IPS-15b (cell line): ENCODE measurements around the gene ARHGEF5.
A peak's percentile ranks its signal among the peaks of the same experiment; 100 is the strongest.
"Not testable (repeated sequence)": the region's sequence is repeated elsewhere in the genome, so short reads cannot be mapped to it uniquely, and the experiment has no call there.

Experiments used
- H3K27me3 ChIP-seq: one replicate; pipeline ENCODE4 v1.6.1; 2013; ENCODE audit warnings: low read length; ENCODE audit not compliant: control insufficient read depth, insufficient read depth
- H3K36me3 ChIP-seq: one replicate; pipeline ENCODE4 v1.6.1; 2013; ENCODE audit warnings: low read length; ENCODE audit not compliant: control insufficient read depth, insufficient read depth
- H3K4me1 ChIP-seq: one replicate; pipeline ENCODE4 v1.6.1; 2013; ENCODE audit warnings: mild to moderate bottlenecking, low read length; ENCODE audit not compliant: control insufficient read depth, insufficient read depth
- H3K4me3 ChIP-seq: one replicate; pipeline ENCODE4 v1.5.1; 2013; ENCODE audit warnings: low read depth, low read length
- H3K9ac ChIP-seq: one replicate; pipeline ENCODE4 v1.6.1; 2013; ENCODE audit warnings: low read depth, mild to moderate bottlenecking, low read length
- H3K9me3 ChIP-seq: one replicate; pipeline ENCODE4 v1.6.1; 2013; ENCODE audit warnings: mild to moderate bottlenecking, low read length; ENCODE audit not compliant: control insufficient read depth, insufficient read depth

ARHGEF5 gene

DNA sequence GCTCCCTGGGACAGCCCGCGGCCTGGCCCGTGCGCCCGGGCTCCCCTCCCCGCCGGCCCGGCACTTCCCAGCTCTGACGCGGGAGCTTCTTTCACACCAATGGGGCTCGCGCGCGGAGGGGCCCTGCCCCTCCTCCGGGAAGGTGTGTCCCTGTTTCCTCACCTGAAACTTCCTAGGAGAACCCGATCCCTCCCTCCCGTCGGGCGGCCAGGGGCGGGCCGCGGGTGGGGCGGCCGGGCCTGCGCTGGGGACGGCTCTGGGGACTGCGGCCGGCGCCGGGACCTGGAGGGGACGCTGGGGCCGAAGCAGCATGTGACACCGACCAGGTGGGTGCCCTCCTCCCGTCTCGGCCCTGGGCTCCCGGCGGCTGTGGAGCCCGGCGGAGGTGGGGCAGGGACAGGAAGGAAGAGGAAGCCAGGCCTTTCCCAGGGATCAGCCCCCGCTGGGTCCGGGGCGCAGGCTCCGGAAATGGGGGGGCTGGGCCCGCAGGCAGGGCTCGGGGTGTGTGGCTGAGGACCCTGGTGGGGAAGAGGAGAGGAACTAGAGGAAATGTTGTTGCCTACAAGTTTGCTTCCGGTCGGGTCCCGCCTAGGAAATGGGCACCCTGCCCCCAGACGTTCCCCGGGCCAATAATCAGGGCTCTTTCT, at the start of gene ARHGEF5:
Gene ARHGEF5, plus strand, starts transcription at position 227 of the 647 bp plus-strand sequence. CDS start 7,268 bp downstream, outside the sequence.
- not testable (repeated sequence) for H3K9me3 ChIP-seq, H3K4me1 ChIP-seq, H3K27me3 ChIP-seq, H3K9ac ChIP-seq, H3K36me3 ChIP-seq
- H3K4me3 ChIP-seq, result peak within 1 kb of the TSS; percentile 37

DNA sequence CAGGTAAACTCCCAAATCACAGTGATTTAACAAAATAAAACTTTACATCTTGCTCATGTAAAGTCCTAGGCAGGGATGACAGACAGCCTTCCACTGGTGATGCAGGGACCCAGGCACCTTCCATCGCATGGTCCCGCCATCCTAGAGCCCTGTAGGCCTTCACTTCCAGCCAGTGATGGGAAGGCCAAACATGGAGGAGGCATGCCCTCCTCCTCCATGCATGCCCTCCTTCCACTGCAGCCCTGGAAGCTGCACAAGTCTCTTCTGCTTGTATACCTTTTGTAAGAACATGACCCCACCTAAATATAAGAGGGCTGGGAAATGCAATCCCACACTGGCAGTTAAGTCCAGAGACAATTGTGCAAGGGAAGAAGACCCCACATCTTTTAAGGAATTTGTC, 45.5 kb upstream of the ARHGEF5 start:
- not testable (repeated sequence) for H3K4me3 ChIP-seq, H3K27me3 ChIP-seq, H3K9me3 ChIP-seq, H3K4me1 ChIP-seq, H3K36me3 ChIP-seq, H3K9ac ChIP-seq

DNA sequence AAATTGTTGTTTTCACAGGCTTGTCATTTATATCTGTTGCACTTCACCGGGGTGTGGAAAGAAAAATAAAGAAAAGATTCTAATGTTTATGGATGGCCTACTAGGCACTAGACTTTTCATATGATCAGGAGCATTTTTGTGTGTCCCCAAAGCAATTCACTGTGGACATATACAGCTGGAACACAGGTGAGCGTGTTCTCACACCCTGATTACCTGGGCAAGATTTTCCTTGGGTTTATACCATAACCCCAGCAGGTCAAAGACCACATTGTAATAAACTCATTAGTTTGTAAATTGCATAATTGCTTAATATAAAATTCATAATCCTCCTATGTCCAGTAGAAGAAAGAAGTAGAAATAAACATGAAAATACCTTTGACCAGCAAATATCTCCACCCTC, 44.0 kb upstream of the ARHGEF5 start:
- not testable (repeated sequence) for H3K36me3 ChIP-seq, H3K9ac ChIP-seq, H3K27me3 ChIP-seq, H3K4me3 ChIP-seq, H3K4me1 ChIP-seq, H3K9me3 ChIP-seq

DNA sequence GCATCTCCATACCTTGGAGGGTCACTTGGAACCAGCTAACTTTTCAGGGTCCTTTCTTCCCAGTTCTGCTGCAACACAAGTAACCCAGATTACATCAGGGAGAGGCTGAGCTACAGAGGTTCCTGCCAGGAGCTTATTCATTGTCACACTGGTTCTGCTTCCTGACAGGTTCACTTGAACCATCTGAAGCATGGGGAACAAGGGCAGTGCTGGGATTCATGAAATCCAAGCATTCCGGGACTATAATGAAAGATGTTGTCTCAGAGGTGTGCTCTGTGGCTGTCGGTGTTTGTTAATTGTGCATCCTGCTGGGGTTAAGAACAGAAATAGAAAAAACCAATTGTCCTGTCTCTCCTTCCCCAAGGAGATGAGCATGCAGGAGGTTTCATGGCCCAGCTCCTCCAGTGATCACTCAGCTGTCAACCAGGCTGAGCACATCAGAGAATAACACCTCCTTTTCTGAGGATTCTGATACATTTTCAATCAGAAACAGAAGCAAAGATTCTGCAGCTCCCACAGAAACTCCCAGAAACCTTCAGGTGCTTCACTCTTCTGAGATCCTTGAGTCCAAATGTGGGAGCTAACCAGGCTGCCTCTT, 43.2 kb upstream of the ARHGEF5 start, which contains the start of gene OR2A1:
Gene OR2A1, plus strand, starts transcription at position 548 of the 598 bp plus-strand sequence. CDS start 5,706 bp downstream, outside the sequence.
- not testable (repeated sequence) for H3K9me3 ChIP-seq, H3K4me3 ChIP-seq, H3K9ac ChIP-seq, H3K4me1 ChIP-seq, H3K27me3 ChIP-seq, H3K36me3 ChIP-seq

DNA sequence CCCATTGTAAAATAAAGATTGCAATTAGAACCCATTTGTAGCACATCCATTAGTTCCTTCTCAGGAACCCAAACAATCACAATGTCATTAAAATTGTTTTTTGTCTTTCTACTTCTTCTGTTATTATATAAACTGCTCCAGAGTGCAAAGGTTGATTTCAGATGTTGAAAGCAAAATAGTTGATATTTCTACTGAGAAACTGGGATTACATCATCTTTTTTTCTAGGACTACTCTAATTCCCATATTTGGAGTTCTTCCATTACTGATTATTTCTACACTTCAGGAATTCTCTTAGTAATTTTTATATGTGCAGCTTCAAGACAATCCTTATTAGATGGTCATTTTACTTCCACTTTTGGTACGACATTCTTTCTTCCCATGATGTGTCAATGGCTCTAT, 37.7 kb upstream of the ARHGEF5 start:
- not testable (repeated sequence) for H3K9ac ChIP-seq, H3K27me3 ChIP-seq, H3K9me3 ChIP-seq, H3K4me3 ChIP-seq, H3K4me1 ChIP-seq, H3K36me3 ChIP-seq

DNA sequence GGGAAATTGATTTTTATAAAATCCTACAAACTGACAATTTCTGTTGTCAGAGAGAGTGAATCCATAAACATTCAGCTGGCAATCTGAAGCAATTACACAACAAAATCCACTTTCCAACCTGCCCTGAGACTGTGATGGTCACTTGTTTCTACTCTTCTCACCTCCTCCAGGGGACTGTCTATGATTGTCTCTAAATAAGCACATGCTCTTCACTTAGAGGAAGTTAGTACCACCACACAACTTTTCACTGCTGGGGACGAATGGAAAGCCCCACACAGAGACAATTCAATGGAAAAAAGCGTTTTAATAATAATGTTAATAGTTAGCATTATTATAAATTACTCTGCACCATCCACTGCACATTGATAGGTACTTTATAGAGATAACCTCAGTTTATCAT, 35.7 kb upstream of the ARHGEF5 start:
- not testable (repeated sequence) for H3K36me3 ChIP-seq, H3K9me3 ChIP-seq, H3K27me3 ChIP-seq, H3K9ac ChIP-seq, H3K4me1 ChIP-seq, H3K4me3 ChIP-seq

DNA sequence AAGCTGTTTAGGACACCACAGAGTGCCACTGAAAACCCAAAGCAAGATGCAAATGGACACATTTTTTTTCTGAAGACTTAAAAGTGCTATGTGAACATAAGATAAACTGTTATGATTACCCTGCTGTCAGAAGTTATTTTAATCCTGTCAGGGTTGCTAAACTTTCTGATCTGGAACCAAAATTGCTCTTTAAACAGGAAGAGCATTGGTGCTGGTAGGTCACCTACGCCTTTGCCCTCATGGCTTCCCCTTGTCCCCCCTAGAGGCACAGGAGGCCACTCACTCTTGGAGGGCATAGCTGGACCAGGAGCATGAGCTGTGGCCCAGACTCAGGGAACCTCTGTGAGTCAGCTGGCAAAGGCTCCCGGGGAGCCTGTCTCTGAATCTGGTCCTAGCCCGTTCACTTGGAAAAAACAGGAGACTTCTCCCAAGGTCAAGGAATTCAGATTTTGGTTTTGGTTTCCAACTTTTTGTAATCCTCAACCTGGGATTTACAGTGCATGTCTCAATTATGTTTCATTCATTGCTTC, 33.5 kb upstream of the ARHGEF5 start:
- not testable (repeated sequence) for H3K4me3 ChIP-seq, H3K9ac ChIP-seq, H3K4me1 ChIP-seq, H3K36me3 ChIP-seq, H3K27me3 ChIP-seq, H3K9me3 ChIP-seq

DNA sequence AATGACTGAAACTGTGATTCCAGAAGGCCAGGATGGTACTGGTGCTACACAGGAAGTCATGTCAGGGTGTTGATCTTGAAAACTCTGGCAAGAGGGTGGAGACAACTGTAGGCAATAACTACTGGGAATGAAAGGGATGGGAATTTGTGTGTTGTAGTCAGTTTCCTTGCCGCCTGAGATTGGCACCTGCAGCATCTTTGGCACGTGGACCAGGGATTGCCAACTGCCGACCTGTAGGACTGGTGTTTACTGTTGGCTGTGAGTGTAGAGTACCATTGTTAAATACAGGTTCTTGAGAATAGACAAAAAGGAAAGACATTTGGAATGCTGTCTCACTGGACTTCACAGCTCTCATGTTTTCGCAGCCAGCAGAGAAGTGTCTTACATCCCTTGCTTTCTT, 31.8 kb upstream of the ARHGEF5 start:
- H3K27me3 ChIP-seq, H3K36me3 ChIP-seq, H3K9ac ChIP-seq, H3K4me3 ChIP-seq, H3K4me1 ChIP-seq, H3K9me3 ChIP-seq: not testable (repeated sequence)

DNA sequence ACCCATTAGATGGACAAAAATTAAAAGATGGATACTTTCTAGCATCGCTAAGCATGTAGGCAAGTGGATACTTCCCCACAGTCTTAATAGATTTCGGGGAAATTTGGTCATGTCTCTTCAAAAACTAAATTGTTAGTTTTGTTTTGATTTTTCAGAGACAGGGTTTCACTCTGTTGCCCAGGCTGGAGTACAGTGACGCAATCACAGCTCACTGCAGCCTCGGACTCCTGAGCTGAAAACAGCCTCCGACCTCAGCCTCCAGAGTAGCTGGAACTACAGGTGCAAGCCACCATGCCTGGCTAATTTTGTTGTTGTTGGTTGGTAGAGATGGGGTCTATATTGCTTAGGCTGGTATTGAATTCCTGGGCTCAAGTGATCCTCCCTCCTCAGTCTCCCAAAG, 29.3 kb upstream of the ARHGEF5 start:
- H3K4me3 ChIP-seq, H3K9ac ChIP-seq, H3K9me3 ChIP-seq, H3K36me3 ChIP-seq, H3K27me3 ChIP-seq, H3K4me1 ChIP-seq: not testable (repeated sequence)

DNA sequence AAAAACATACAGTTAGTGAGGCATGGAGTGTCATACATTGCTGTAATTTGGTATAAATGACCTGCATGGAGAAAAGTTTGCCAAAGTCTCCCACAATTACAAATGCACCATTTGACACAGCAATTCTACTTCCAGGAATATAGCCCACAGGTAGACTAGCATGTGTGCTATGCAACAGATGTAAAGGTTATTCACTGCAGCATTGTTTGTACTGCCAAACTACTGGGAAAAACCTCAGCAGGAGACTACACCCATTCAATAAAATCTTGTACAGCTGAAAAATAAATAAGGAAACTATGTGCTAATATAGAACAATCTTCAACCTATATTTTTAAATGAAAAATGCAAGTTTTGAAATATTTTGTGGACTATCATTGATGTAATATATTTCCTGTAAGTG, 25.2 kb upstream of the ARHGEF5 start:
- not testable (repeated sequence) for H3K36me3 ChIP-seq, H3K4me3 ChIP-seq, H3K4me1 ChIP-seq, H3K27me3 ChIP-seq, H3K9me3 ChIP-seq, H3K9ac ChIP-seq

DNA sequence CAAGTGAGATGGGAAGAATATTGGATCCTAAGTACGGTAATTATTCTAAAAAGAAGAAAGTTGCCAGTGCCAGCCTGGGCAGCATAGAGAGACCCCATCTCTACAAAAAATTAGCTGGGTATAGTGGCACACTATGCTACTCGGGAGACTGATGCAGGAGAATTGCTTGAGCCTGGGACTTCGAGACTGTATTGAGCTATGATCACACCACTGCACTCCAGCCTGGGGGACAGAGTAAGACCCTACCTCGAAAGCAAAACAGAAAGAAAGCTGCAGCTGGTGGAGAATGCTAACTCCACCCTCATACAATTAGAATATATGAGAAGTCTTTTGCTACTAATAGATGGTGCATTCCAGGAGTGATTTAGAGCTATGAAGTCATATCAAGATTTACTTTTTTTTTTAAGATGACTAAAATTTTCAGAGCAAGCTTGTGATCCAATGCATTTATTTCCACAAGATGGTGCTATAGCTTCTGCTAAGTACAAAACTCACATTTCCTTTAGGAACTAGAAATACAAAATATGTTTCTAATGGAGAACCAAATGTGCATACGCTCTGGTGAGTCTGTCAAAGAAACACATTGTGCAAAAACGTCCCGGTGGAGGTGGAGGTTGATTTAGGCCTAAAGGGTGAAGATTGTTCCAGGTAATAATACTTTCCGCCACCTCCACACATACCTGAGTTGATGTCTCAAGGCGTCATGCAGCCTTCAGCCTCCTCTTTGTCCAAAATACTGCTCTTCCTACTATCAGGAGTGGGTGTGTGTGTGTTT, 23.8 kb upstream of the ARHGEF5 start:
- not testable (repeated sequence) for H3K4me1 ChIP-seq, H3K36me3 ChIP-seq, H3K27me3 ChIP-seq, H3K4me3 ChIP-seq, H3K9me3 ChIP-seq, H3K9ac ChIP-seq

DNA sequence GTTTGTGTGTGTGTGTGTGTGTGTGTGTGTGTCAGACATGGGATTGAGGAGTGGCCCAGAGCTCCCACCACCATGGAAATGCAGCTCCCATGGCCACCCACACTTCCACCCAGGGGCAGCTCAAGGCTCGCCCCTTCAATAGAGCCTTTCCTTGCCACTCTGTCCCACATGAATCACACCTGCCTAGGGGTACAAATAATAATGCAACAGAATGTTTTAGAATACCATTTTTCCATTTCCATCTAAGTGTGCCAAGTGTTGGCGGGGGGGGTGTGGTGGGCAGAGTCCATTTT, 23.3 kb upstream of the ARHGEF5 start:
- not testable (repeated sequence) for H3K9ac ChIP-seq, H3K4me1 ChIP-seq, H3K27me3 ChIP-seq, H3K9me3 ChIP-seq, H3K4me3 ChIP-seq, H3K36me3 ChIP-seq
